ENCODE measurements around the gene PDLIM4.

Gene PDLIM4

GRCh38 chr5:132268769-132269551 is 11.5 kb downstream of the PDLIM4 start:
- DNase-seq = no peak

- no peak for DNase-seq
These were observed 12.3 kb downstream of the PDLIM4 start for GRCh38 chr5:132269635-132270334.

DNA sequence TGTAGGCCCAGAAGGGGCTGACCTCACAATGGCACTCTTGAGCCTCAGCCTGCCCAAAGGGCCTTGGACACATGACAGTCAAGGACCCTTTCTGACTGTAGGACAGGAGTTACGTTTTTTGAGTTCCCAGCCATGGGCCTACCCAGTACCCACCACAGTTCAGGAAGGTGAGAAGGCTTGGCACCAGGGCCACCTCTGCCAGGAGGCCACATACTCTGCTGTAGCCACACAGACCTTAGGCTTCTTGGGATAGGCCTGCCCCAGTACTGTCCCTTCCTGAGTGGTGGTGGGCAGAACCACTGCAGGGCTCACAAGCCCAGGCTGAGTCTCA is 12.8 kb downstream of the PDLIM4 start:
- DNase-seq = no peak

DNA sequence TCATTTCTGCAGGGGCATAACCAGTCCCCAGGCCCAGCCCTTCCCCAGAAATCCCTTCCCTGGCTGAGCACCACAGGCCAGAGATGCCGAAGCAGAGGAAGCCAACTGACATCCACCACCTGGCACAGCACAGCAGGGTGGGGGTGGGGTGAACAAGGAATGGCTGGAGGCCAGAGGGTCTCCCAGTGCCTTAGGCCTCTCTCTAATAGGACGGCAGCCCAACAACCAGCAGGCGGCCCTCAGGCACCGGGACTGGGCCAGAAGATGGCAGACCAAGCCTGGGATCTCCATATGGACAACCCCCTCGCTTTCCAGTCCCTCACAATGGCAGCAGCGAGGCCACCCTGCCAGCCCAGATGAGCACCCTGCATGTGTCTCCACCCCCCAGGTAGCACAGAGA is 13.2 kb downstream of the PDLIM4 start:
- no peak for DNase-seq

DNA sequence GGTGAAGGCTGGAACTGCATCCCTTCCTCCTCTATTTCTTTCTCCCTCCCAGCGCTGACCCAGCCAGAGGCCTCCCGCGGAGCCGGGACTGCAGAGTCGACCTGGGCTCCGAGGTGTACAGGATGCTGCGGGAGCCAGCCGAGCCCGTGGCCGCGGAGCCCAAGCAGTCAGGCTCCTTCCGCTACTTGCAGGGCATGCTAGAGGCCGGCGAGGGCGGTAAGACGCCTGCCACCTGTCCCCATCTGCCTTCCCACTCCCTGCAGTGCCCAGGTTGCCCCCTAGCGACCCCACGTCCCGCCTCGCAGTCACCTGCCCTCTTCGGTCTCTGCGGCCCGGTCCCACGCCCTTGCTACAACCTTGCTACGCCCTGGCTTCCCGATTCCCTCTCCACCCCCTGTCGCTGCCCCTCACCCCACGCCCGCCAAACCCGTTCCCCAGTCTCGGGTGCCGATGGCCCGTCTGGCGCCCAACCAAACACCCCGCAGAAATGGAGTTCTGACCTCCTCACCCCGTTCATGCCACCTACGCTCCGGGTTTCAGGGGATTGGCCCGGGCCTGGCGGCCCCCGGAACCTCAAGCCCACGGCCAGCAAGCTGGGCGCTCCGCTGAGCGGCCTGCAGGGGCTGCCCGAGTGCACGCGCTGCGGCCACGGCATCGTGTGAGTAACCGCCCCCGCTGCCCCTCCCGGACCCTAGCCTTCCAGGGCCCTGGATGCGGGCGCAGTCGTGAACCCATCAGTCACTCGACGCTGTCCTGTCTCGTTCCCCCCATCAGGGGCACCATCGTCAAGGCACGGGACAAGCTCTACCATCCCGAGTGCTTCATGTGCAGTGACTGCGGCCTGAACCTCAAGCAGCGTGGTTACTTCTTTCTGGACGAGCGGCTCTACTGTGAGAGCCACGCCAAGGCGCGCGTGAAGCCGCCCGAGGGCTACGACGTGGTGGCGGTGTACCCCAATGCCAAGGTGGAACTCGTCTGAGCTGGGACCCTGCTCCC is 14.1 kb downstream of the PDLIM4 start:
- no peak for DNase-seq

GRCh38 chr5:132272311-132273210 is 15.1 kb downstream of the PDLIM4 start:
- peak in 1 of 2 experiments; percentile 19 for DNase-seq

DNA sequence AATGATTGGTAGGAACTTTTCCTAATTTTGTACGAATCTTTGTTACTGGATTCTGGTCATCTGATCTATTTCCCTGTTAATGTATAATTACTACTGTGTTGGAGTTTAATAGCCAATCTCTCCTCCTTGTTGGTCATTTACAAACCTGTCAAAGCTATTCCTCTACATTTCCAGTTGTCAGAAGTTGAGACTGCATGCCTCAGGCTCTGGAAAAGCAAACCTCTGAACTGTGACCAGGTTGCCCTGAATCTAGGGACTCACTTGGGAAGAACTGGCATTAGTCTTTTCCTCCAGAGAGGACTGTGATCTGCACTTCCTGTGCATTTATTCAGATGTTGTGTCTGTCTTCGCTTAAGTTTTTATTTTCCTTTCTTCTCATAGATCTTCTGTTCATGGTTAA is 16.1 kb downstream of the PDLIM4 start:
- DNase-seq = no peak

DNA sequence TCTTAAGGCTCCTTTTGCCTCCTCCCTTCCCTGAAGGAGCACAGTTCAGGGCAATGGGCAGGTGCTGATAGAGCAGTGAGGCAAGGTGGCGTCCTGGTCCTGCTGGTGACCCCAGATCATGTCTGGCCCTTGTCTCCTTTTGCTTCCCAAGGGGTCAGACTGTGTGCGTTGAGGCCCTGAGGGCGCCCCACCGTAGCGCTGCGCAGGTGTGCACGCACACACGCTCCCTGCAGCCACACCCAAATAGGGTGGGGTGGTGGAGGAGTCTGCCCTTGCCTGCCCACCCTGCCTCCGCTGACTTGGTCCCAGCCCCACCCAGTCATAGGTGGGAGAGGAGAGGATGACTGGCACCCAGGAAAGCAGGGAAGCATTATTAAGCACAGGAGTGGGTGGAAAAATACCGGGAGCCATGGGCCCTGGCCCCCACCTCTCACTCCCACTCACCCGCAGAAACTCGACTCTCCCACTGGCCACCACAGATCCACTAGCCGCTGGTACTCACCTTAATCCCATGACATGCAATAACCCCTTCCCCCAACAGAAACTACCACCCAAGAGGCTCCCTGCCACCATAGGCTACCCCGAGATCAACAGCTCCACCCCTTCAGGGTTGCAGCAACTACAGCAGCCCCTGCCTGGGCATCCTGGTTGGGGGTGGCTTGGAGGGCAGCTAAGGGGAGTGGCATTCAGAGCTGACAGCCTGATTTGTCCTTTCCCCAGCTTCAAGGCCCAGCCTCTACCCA is 16.7 kb downstream of the PDLIM4 start:
- DNase-seq = no peak

DNA sequence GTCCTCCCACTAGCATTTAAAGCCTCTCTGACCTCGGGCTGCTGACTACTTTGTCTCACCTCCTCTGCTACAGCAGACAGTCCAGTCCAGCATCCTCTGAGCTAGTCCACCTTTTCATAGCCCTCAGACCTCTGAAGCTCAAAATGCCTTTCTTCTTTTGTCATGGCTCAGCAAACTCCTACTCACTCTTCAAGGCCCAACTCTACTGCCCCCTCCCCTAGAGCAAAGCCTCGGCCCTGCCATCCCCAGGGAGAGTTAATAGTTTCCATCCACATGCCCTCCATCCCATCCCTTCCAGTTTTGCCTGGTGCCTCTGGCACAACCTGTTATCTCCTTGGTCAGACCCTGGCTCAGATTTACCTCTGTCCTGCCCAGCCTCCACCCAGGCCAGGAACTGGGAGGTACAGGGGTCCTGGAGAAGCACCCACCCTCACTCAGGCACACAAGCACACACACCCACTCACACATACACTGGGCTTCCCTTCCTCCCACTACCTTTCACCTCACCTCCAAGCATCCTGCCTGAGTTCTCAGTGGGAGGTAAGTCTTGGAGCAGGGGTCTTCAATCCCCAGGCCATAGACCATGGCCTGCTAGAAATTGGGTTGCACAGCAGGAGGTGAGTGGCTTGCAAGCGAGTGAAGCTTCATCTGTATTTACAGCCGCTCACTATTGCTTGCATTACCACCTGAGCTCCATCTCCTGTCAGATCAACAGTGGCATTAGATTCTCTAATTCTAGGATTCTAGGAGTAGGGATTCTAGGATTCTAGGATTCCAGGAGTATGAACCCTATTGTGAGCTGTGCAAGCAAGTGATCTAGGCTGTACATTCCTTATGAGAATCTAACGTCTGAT is 18.1 kb downstream of the PDLIM4 start:
- no peak for DNase-seq

- no peak for DNase-seq
These were observed 19.8 kb downstream of the PDLIM4 start for GRCh38 chr5:132277256-132277655.

- no peak for DNase-seq
These were observed 20.7 kb downstream of the PDLIM4 start for GRCh38 chr5:132277971-132278853.

DNA sequence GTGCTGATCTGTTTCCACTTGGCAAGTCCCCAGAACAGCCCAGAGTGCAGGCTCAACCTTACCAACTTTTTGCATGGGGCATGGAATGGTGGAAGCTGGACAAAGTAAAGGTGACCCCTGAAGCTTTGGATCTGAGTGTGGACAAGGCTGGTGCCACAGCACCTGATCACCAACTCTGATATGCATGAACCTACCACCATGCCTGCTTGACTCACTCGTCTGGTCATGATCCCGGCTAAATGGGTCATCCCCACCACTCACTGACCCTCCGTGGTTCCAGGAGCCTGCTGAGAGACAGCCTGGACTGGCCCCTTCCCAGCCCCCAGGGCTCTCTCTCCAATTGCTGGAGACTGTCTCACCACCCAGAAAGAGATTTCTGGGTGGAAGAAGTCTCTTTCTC is 22.3 kb downstream of the PDLIM4 start:
- DNase-seq = no peak

DNA sequence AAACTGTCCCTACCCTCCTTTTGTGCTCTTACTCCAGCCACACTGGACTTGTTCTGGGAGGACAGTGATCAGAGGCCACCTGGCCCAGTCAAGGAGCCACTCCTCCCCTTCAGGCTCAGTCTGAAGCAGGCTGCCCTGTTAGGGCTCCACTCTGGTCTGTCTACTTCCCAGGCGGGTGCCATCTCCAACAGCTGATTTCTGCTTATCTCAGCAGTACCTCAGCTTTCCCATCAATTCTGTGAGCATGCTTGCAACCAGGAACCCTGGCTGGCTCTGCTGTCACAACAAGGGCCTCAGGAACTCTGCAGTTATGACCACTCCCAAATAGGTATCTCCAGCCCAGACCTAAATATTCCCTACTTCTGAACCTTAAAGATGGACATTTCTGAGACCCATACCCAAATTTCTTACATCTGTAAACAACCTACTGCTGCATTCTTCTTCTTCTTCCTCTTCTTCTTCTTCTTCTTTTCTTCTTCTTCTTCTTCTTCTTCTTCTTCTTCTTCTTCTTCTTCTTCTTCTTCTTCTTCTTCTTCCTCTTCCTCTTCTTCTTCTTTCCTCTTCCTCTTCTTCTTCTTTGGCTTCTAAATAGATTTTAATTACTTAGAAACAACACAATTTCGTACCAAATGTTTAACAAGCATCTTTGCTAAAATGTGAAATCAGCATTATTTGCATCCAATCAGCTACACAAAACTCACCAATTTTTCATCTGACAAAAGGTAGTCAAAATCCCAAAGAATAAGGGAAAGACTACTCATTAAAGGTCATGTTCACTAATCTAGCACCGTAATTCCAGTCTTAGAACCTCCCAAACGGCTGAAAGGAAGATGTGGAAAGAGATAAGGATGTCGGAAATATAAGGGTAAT is 23.1 kb downstream of the PDLIM4 start:
- no peak for DNase-seq

- no peak for DNase-seq
These were observed 24.5 kb downstream of the PDLIM4 start for GRCh38 chr5:132281856-132282614.

GRCh38 chr5:132283423-132284043 is 26.0 kb downstream of the PDLIM4 start:
- DNase-seq = no peak

DNA sequence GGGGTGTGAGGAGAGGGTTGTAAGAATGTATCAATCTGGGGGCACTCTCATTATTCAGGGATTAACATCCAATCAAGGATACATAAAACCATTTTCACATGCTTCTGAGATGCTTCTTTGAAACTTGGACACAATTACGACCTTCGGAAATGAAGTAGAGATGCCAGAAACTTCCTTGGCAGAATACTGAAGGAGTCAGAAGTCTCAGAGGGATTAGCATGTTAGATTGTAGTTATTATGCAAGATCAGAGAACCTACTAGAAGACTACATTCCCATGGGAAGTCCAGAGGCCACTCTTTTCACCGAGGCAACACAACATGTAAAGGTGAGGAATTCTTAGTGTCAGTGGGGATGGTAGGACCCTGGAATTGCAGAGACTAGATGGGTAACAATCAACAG is 31.6 kb downstream of the PDLIM4 start:
- DNase-seq = no peak

DNA sequence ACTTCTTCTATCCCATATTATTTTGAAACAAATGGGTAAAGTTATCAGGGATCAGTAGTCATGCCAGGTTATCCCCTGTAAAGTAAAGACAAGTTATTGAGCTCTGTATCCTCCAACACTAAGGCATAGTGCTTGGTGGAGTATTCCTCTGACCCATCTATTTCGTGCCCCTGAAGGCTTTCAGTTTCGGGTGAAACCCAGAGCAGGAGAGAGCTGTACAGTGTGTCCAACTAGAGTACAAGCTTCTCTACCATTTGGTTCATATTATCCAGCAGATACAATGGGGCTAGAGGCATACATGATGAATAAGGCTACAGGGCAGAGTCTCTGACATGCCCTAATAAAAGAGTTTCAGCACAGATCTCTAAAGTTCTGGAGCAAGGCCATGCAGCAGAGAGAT is 33.5 kb downstream of the PDLIM4 start:
- no peak for DNase-seq
